Keratinocyte (primary cell): ENCODE results near the gene VOPP1.

Experiments used
- CTCF ChIP-seq, 3 experiments: IDR thresholded peaks in 1 of 3; conservative IDR thresholded peaks in 1 of 3; optimal IDR thresholded peaks in 1 of 3; 2 replicates in 2 of 3; 3 replicates in 1 of 3; pipeline versions ENCODE3 to v1.5.1; 2011; ENCODE audit warnings: low read length in 3 of 3, mild to moderate bottlenecking in 3 of 3, moderate library complexity in 2 of 3, control low read depth in 1 of 3, inconsistent platforms in 1 of 3; ENCODE audit not compliant: insufficient read depth in 2 of 3; ENCODE audit errors: extremely low read depth in 1 of 3
- EZH2 ChIP-seq: IDR thresholded peaks from one replicate; pipeline ENCODE4 v1.6.1; 2012; ENCODE audit warnings: inconsistent platforms, mild to moderate bottlenecking, low read length, moderate library complexity

- TF ChIP-seq CTCF (optimal IDR thresholded peaks at IDR 0.05 in 1 of 3, IDR thresholded peaks at IDR 0.05 in 1 of 3, conservative IDR thresholded peaks at IDR 0.05 in 1 of 3; ENCODE audit: extremely low read depth in 1 of 3, insufficient read depth in 2 of 3, low read length in 3 of 3), result no peak
- no peak for TF ChIP-seq EZH2
Observed at GRCh38 chr7:55475855-55476803, 96.2 kb downstream of the VOPP1 start.
